GM19467 (cell line): Measurements from ENCODE around the gene CCDC32.

Experiments used
- ATAC-seq: cut with Tn5 transposase; IDR thresholded peaks from one replicate; pipeline ENCODE4 v1.9.1; 2021; ENCODE audit warnings: mild to moderate bottlenecking, moderate library complexity; ENCODE audit not compliant: unreplicated experiment

CCDC32 gene

GRCh38 chr15:40567111-40567510 lies 2.3 kb upstream of the CCDC32 start:
- ATAC-seq, result no peak

DNA sequence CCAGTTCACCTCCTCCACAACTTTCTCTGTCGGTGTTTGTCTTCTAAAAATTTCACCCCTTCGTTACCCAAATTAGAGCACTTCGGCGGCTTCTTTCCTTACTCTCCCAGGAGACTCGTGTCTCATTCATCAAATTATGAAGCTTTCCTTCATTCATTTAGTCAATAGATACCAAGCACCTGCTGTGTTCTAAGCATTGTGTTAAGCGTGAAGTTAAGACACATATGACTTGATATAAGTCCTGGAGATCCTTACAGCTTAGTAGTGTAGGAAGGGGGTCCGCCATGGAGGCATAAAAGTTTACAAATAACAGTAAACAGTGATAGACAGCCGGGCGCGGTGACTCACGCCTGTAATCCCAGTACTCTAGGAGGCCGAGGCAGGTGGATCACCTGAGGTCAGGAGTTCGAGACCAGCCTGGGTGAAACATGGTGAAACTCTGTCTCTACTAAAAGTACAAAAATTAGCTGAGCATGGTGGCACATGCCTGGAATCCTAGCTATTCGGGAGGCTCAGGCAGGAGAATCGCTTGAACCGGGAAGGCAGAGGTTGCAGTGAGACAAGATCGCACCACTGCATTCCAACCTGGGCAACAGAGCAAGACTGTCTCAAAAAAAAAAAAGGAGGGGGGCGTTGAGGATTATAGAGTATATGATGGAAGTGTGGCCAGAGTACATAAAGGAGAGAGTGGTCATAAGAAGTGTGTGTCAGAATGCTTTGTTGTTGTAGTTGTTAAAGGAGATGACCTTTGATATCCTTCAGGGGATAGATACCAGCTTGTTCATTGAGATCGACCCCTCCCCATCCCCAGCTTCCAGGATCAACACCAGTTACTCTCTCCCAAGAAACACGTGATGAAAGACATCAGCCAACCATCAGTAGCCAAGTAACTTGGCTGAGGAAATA lies 744 bp upstream of the CCDC32 start:
- no peak for ATAC-seq

DNA sequence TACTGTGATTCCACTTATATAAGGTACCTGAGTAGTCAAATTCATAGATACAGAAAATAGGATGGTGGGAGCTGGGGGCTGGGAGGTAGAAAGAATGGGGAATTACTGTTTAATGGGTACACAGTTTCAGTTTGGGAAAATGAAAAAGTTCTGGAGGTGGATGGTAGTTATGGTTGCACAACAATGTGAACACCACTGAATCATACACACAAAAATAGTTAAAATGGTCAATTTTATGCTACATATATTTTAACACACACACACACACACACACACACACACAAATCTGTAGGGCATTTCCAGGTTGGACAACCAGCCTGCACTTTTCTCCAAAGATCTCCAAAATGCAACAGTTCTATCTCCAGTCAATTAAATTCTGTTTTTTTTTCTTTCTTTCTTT lies 1.4 kb downstream of the CCDC32 start:
- no peak for ATAC-seq

GRCh38 chr15:40562691-40563090 lies 2.2 kb downstream of the CCDC32 start:
- no peak for ATAC-seq

DNA sequence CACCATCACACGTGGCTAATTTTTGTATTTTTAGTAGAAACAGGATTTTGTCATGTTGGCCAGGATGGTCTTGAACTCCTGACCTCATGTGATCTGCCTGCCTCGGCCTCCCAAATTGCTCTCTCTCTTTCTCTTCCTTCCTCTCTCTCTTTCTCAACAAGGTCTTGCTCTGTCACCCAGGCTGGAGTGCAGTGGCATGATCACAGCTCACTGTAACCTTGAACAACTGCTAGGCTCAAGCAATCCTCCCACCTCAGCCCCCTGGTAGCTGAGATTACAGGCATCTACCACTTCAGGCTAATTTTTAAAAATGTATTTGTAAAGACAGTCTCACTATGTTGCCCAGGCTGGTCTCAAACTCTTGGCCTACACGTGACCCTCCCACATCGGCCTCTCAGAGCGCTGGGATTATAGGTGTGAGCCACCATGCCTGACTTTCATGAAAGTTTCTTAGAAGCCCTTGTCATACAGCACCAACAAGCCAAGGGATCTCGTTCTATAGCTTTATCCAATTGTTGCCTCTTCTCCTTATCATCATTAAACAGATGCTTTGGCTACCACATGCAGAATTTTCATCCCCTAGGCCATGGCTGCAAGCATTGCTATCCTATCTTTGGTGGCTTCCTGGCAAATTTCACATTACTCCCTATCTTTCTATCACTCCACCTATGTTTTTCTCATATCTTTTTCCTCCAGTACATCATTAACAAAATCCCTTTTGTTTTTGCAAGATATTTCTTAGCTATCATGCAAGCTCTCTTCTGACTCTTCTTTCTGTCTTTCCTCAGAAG lies 5.7 kb downstream of the CCDC32 start:
- ATAC-seq, result no peak

DNA sequence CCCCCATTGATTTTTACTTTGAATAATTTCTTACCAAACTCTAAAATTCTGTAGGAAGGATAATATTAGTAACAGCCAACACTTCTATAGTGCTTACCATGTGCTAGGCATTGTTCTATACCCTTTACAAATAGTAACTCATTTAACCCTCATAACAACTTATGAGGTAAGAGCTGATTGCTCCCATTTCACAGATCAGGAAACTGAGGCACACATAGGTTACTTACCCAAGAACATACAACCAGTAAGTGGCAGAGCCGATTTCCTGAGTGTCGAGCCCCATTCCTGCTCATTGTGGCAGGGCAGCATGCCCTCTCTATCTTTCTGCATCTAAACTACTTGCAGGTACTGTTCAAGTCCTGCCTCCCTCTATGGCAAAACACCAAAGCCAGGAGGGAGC lies 9.0 kb downstream of the CCDC32 start:
- ATAC-seq, result no peak

DNA sequence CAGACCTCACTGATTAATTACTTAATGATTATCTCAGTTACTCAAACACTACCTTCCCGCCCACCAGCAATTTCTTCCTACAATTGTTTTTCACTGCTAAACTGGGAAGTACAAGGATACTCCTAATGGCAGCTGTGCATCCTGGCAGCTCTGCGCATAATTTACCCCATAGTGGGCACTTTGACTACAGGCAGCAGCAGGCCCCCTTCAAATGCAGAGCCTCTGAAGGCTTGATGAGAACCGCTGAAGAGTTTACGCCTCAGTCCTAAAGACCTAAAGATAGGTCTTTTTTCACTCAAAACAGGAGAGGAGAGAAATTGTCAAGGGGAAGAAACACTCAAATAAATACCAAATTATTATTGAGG lies 10.7 kb downstream of the CCDC32 start:
- ATAC-seq, result no peak

DNA sequence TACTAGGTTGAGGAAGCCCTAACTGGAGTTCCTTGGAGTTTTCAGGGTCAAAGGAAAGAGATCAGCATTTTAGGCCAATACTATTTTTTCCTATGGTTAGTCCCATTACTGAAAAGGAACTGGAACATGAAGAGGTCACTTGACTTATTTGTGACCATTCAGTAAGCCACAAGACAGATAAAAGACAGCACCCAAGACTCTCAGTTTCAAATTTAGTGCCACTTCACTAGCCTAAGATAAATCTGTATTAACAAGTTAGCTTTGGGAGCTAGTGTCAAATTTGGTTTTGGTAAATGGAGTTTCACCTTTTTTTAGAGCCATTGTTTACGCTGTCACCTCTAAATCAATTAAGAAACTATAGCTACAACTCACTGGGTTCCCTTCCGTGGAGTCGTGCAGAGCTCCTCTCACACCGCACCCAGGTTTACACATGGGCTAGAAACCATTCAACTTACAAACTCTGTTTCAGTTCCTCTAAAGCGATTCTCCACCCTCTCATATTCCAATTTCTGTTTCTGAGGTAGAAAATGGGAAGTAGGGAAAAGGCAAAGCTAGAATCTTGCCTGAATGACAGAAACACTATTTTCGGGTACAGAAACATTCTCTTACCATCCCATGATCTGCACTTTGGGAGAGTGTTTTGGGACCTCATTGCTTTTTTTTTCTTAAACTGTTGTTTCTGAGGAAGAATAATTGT lies 14.4 kb downstream of the CCDC32 start:
- peak; percentile 64 for ATAC-seq

GRCh38 chr15:40549894-40550293 lies 14.9 kb downstream of the CCDC32 start:
- ATAC-seq, result no peak

DNA sequence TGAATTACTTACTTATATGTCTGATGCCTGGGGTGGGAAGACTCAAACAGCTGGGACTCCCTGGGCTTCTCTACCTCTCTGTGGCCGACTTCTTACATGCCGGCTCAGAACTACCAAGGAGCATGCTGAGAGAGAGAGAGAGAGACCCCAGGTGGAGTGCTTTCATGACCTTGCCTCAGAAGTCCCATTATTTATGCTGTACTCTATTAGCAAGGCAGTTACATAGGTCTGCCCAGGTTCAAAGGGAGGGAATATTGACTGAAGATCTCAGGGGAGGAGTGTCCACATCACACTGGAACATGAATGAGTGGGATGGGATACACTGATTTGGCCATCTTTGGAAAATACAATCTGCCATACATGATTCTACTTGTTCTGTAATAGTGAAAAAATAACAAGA lies 16.2 kb downstream of the CCDC32 start:
- no peak for ATAC-seq

DNA sequence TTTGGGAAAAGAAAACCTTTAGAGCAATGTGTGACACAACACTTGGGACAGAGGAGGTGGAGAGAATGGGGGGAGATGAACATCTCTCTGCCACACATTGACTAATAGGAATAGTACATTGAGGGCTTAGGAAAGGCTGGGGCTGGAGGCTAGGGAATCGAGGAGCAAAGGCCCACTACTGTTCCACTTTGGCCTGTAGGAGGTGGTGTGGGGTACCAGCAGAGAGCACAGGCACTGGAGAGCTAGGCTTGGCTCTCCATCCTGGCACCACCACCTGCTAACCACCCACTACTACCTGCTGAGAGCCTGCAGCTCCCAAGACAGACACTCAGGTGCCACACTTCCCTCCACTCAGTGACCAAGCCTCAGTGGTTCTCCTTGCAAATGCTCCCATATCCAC lies 19.4 kb downstream of the CCDC32 start:
- no peak for ATAC-seq

DNA sequence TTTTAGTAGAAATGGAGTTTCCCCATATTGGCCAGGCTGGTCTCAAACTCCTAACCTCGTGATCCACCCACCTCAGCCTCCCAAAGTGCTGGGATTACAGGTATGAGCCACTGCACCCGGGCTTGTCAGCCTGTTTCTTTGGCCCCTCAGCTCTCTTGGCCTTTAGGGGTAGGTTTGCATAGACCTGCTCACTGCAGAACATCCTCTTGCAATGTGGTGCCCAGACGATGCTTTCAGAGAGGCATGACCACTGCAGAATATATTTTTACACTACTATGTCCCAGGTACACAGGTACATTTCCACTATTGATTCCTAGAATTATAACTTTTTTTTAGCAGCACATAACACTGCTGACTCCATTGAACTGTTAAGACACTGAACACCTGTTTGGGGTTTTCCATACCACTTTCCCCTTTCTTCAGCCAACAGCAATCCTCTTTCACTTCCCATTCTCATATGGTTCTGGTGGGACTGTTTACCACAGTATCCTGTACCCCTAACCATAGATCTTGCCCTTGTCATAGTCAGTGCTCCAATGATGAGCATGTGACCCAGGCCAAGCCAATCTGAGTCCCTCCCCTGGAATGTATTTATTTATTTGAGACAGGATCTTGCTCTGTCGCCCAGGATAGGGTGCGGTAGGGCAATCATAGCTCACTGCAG lies 21.1 kb downstream of the CCDC32 start:
- peak; percentile 46 for ATAC-seq

DNA sequence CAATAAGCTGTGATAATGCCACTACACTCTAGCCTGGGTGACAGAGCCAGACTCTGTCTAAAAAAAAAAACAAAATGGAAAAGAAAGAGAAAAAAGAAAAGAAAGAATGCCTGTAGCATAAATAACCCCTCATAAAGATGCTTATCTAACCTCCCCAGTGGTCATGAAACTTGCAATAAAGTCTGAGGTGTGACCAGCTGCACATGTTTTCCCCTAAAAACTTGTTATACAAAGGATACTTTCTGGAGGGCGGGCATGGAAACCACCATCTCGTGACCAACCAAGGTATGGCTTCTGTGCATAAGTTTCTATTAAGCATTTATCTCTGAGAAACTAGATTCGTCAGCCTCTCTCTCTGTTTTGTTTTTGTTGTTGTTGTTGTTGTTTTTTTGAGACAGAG lies 21.8 kb downstream of the CCDC32 start:
- ATAC-seq, result no peak

- ATAC-seq, result no peak
Measured at GRCh38 chr15:40538976-40539375, 25.9 kb downstream of the CCDC32 start.

DNA sequence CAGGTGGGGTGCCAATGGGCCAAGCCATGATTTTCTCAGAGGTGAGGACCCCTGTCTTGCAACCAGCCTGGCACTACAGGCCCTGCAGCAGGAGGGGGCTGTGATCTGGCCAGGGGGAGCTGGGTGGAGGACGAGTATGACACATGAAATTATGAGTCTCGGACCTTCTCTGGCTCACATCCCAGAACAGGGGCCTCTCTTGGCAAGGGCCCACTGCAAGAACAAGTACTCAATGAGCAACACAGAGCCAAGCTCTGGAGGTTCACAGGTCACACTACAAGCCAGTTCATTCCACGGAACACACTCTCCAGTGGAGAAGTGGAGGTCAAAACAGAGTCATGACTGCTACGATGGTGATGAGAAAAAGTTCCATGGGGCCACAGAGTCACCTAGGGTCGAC lies 28.3 kb downstream of the CCDC32 start:
- no peak for ATAC-seq

- ATAC-seq, result no peak
Measured at GRCh38 chr15:40534371-40534770, 30.5 kb downstream of the CCDC32 start.

GRCh38 chr15:40533763-40534364 lies 31.0 kb downstream of the CCDC32 start:
- ATAC-seq, result no peak

- no peak for ATAC-seq
Measured at GRCh38 chr15:40528801-40529200, 36.0 kb downstream of the CCDC32 start.

DNA sequence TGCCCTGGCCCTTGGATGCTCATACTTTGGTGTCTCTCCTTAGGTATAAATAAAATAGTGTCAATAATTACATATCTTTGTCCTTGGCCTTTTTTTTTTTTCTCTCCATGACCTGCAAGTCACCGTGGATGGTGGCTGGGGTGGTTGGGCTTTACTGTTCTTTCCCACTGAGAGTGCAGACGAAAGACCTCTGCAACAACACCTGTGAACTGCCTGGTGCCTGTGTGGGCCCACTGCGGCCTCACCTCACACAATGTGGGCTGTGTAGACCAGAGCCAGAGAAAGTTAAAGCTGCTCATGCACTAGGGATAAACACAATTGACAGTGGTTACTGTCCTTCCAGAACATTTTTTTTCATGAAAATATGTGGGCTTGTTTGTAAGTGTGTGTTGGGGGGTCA lies 39.0 kb downstream of the CCDC32 start:
- no peak for ATAC-seq

GRCh38 chr15:40523611-40524010 lies 41.2 kb downstream of the CCDC32 start:
- ATAC-seq, result no peak

- ATAC-seq, result no peak
Measured at GRCh38 chr15:40516322-40516721, 48.5 kb downstream of the CCDC32 start.
